WTC11 (cell line): ENCODE results near the gene PPFIBP2. TPM values are rescaled to one million over a fixed set of nuclear protein-coding genes. Genes with fewer than 3 reads are reported as not detected.

Experiments used
- ATAC-seq: fragments of 200-7000 bp; cut with Tn5 transposase; 2 replicates; pipeline ENCODE4 v1.10.0; 2021; ENCODE audit warnings: mild to moderate bottlenecking, moderate library complexity
- CTCF ChIA-PET: fragments of 300-600 bp; sonication (Branson Sonifier 250); formaldehyde crosslinking; loops from one replicate; lab custom pipeline; 2021; ENCODE audit warnings: antibody characterized with exemption; lab: Charles Lee
- POLR2A ChIA-PET: fragments of 350-600 bp; sonication (Branson Sonifier 250); formaldehyde crosslinking; loops from one replicate; lab custom pipeline; 2021; ENCODE audit warnings: antibody characterized with exemption; lab: Charles Lee
- DNase-seq: peaks from one replicate; pipeline ENCODE4 v3.0.0; 2021; ENCODE audit warnings: low spot score
- H3K27ac Mint-ChIP-seq: 2 replicates; pipeline ENCODE4 v1.8.0; 2021; ENCODE audit warnings: mixed read lengths
- H3K27me3 Mint-ChIP-seq: 2 replicates; pipeline ENCODE4 v1.8.0; 2021; ENCODE audit warnings: low read depth, mild to moderate bottlenecking, moderate library complexity, mixed read lengths
- H3K36me3 Mint-ChIP-seq: 2 replicates; pipeline ENCODE4 v1.8.0; 2021; ENCODE audit warnings: mixed read lengths
- H3K4me1 Mint-ChIP-seq: 2 replicates; pipeline ENCODE4 v1.8.0; 2022; ENCODE audit warnings: mixed read lengths
- H3K4me3 Mint-ChIP-seq: 2 replicates; pipeline ENCODE4 v1.8.0; 2021; ENCODE audit warnings: mild to moderate bottlenecking, moderate library complexity, mixed read lengths
- H3K9me3 Mint-ChIP-seq: 2 replicates; pipeline ENCODE4 v1.8.0; 2021; ENCODE audit warnings: mixed read lengths
- CREB1 ChIP-seq: sonication (generic); formaldehyde crosslinking; IDR thresholded peaks from 2 replicates; pipeline ENCODE4 v1.8.0; 2023; ENCODE audit warnings: mild to moderate bottlenecking, missing genetic modification reagents
- CREM ChIP-seq: sonication (generic); formaldehyde crosslinking; IDR thresholded peaks from 2 replicates; pipeline ENCODE4 v1.8.1; 2022; ENCODE audit warnings: mild to moderate bottlenecking, missing genetic modification reagents, moderate library complexity
- ETV6 ChIP-seq: sonication (generic); formaldehyde crosslinking; IDR thresholded peaks from 2 replicates; pipeline ENCODE4 v1.8.1; 2022; ENCODE audit warnings: mild to moderate bottlenecking, missing genetic modification reagents
- FOXP1 ChIP-seq: sonication (generic); formaldehyde crosslinking; IDR thresholded peaks from 2 replicates; pipeline ENCODE4 v1.8.0; 2022; ENCODE audit warnings: missing genetic modification reagents, mild to moderate bottlenecking, moderate library complexity, borderline replicate concordance
- GABPB1 ChIP-seq: sonication (generic); formaldehyde crosslinking; IDR thresholded peaks from 2 replicates; pipeline ENCODE4 v1.8.1; 2023; ENCODE audit warnings: mild to moderate bottlenecking, missing genetic modification reagents
- JUN ChIP-seq: sonication (generic); formaldehyde crosslinking; IDR thresholded peaks from 2 replicates; pipeline ENCODE4 v1.8.0; 2023; ENCODE audit warnings: mild to moderate bottlenecking, missing genetic modification reagents
- KAT7 ChIP-seq: sonication (generic); formaldehyde crosslinking; IDR thresholded peaks from 2 replicates; pipeline ENCODE4 v1.8.1; 2023; ENCODE audit warnings: missing genetic modification reagents, mild to moderate bottlenecking, borderline replicate concordance
- NFATC4 ChIP-seq: fragments of 250-450 bp; sonication (Bioruptor Pico); IDR thresholded peaks from 2 replicates; pipeline ENCODE4 v1.9.0; 2021; ENCODE audit warnings: mild to moderate bottlenecking
- NFE2L1 ChIP-seq: sonication (generic); formaldehyde crosslinking; IDR thresholded peaks from 2 replicates; pipeline ENCODE4 v1.8.1; 2023; ENCODE audit warnings: missing genetic modification reagents
- NR1H2 ChIP-seq: sonication (generic); formaldehyde crosslinking; IDR thresholded peaks from 2 replicates; pipeline ENCODE4 v1.9.0; 2021; ENCODE audit warnings: mild to moderate bottlenecking, moderate library complexity, missing genetic modification reagents
- NR2C2 ChIP-seq: sonication (generic); formaldehyde crosslinking; IDR thresholded peaks from 2 replicates; pipeline ENCODE4 v1.8.0; 2022; ENCODE audit warnings: mild to moderate bottlenecking, missing genetic modification reagents
- RORB ChIP-seq: fragments of 250-450 bp; sonication (Bioruptor Pico); IDR thresholded peaks from 2 replicates; pipeline ENCODE4 v1.9.0; 2021; ENCODE audit warnings: mild to moderate bottlenecking
- SMAD4 ChIP-seq: sonication (generic); formaldehyde crosslinking; IDR thresholded peaks from 2 replicates; pipeline ENCODE4 v1.8.0; 2022; ENCODE audit warnings: mild to moderate bottlenecking, missing genetic modification reagents
- ZNF121 ChIP-seq: sonication (generic); formaldehyde crosslinking; IDR thresholded peaks from 2 replicates; pipeline ENCODE4 v1.8.0; 2023; ENCODE audit warnings: missing genetic modification reagents
- ZNF138 ChIP-seq: sonication (generic); formaldehyde crosslinking; conservative IDR thresholded peaks from 2 replicates; pipeline ENCODE4 v1.8.1; 2022; ENCODE audit warnings: mild to moderate bottlenecking, moderate library complexity, missing genetic modification reagents
- ZNF219 ChIP-seq: sonication (generic); formaldehyde crosslinking; IDR thresholded peaks from 2 replicates; pipeline ENCODE4 v1.8.0; 2023; ENCODE audit warnings: missing genetic modification reagents, mild to moderate bottlenecking, borderline replicate concordance
- ZNF396 ChIP-seq: fragments of 250-450 bp; sonication (Bioruptor Pico); IDR thresholded peaks from 2 replicates; pipeline ENCODE4 v1.8.0; 2021; ENCODE audit warnings: mild to moderate bottlenecking, moderate library complexity, borderline replicate concordance
- total RNA-seq: library from RNA; stranded (reverse); gene quantifications from 3 replicates; pipeline ENCODE4 v1.2.3, GENCODE V29; 2021
- TF ChIP-seq, protein P1 (sequence below): sonication (generic); formaldehyde crosslinking; IDR thresholded peaks from 2 replicates; pipeline ENCODE4 v1.8.1; 2023; ENCODE audit warnings: mild to moderate bottlenecking, missing genetic modification reagents, moderate library complexity
- TF ChIP-seq, protein P2 (sequence below): sonication (generic); formaldehyde crosslinking; IDR thresholded peaks from 2 replicates; pipeline ENCODE4 v1.8.1; 2022; ENCODE audit warnings: missing genetic modification reagents, borderline replicate concordance

PPFIBP2 gene
- total RNA-seq, 1 experiment from 2014 or later = 21.4 TPM

DNA sequence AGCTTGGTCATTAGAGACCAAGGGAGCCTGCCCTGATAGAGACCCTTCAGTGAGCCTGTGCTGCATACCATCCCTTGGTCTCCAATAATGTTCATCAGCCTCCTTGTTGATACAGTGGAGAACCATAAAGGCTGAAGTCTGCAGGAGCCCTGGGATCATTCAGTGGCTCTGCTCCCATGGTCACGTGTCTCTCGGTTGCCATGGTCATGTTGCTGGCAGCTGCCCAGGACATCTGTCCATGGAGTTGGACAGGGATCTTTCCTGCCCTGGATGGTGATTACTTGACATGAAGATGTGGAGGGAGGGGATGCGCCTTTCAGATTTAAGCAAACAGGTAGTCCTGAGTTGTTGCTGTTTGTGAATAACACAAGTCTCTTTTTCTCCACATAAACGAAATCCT lies 121.3 kb downstream of the PPFIBP2 start:
- POLR2A ChIA-PET = no interaction called here
- CTCF ChIA-PET = interaction anchor here (1.3 kb wide), 1 partner anchor 63 kb away, joined by 5 read pairs; no protein-coding TSS in a partner anchor
- no peak overlapping the region for H3K27ac Mint-ChIP-seq
- H3K4me3 Mint-ChIP-seq = no peak overlapping the region
- TF ChIP-seq NR1H2 (CRISPR knock-in tag) (no peak), ZNF121 (no peak), JUN (CRISPR knock-in tag) (no peak), CREB1 (CRISPR knock-in tag) (no peak), SMAD4 (CRISPR knock-in tag) (no peak), ZNF396 (CRISPR knock-in tag) (no peak)
- TF ChIP-seq, all 79 proteins: peak for 0
- H3K36me3 Mint-ChIP-seq = peaks cover 10% of the 10 kb centered on the region
- H3K27me3 Mint-ChIP-seq = no peaks in the 10 kb centered on the region
- H3K4me1 Mint-ChIP-seq = peaks cover 37% of the 10 kb centered on the region
- no peak for DNase-seq
- no peaks in the 10 kb centered on the region for H3K9me3 Mint-ChIP-seq
- no peak for ATAC-seq

DNA sequence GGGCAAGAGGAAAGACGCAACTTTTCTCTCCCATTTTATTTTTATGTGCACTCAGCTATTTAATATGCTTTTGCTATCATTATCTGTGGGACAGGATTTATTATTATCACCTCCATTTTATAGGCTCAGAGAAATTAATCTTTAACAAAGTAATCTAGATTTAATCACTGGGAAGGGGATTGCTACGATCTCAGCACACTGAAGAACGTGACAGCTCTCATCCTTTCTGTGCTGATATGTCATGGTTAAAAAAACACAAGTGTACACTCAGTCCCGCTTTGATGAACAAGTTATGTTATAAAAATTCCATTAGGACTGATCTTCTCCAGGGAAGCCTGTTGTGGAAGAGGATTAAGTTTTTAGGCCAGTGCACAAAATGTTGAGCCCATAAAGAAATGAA lies 121.9 kb downstream of the PPFIBP2 start:
- TF ChIP-seq, protein P1, sequence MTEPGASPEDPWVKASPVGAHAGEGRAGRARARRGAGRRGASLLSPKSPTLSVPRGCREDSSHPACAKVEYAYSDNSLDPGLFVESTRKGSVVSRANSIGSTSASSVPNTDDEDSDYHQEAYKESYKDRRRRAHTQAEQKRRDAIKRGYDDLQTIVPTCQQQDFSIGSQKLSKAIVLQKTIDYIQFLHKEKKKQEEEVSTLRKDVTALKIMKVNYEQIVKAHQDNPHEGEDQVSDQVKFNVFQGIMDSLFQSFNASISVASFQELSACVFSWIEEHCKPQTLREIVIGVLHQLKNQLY = no peak
- no peak for TF ChIP-seq CREM (CRISPR knock-in tag)
- TF ChIP-seq, protein P2, sequence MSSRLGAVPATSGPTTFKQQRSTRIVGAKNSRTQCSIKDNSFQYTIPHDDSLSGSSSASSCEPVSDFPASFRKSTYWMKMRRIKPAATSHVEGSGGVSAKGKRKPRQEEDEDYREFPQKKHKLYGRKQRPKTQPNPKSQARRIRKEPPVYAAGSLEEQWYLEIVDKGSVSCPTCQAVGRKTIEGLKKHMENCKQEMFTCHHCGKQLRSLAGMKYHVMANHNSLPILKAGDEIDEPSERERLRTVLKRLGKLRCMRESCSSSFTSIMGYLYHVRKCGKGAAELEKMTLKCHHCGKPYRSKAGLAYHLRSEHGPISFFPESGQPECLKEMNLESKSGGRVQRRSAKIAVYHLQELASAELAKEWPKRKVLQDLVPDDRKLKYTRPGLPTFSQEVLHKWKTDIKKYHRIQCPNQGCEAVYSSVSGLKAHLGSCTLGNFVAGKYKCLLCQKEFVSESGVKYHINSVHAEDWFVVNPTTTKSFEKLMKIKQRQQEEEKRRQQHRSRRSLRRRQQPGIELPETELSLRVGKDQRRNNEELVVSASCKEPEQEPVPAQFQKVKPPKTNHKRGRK (CRISPR knock-in tag) = no peak
- Mint-ChIP-seq H3K27me3 (no peaks in the 10 kb centered on the region), H3K4me3 (no peak overlapping the region), H3K9me3 (no peaks in the 10 kb centered on the region), H3K36me3 (peaks cover 10% of the 10 kb centered on the region), H3K27ac (no peak overlapping the region), H3K4me1 (peaks cover 41% of the 10 kb centered on the region)
- ChIA-PET CTCF (interaction anchor here (1.0 to 1.3 kb wide), 2 partner anchors 22 to 64 kb away, joined by 4 to 5 read pairs; no protein-coding TSS in a partner anchor), POLR2A (no interaction called here)
- ATAC-seq (no peak), DNase-seq (no peak)

DNA sequence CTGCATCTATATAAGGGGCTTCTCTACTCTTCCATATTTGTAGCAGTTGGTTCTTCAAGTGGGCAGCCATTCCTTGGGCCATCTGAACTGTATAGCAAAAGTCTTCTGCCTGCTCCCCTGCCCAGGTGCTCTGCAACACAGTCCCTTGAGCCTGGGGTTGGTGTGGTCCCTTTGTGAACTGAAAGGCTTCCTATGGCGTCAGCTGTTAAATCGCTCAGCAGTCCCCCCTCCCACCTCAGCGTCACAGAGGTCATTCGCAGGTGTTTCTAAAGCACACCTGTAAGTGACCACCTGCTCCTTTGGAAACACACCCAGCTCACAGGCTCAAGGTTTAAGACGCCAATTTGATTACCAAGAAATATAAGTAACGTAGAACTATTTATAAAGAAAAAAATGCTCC lies 122.6 kb downstream of the PPFIBP2 start:
- no peak for DNase-seq
- no peak for ATAC-seq
- Mint-ChIP-seq H3K9me3 (no peaks in the 10 kb centered on the region), H3K4me3 (no peak overlapping the region), H3K4me1 (peaks cover 42% of the 10 kb centered on the region), H3K27me3 (no peaks in the 10 kb centered on the region), H3K27ac (no peak overlapping the region), H3K36me3 (peaks cover 12% of the 10 kb centered on the region)
- POLR2A ChIA-PET = no interaction called here
- TF ChIP-seq, protein P1 = no peak
- TF ChIP-seq ZNF138 (CRISPR knock-in tag) (no peak), JUN (CRISPR knock-in tag) (no peak), NFE2L1 (CRISPR knock-in tag) (no peak), SMAD4 (CRISPR knock-in tag) (no peak), ETV6 (no peak), RORB (CRISPR knock-in tag) (no peak), FOXP1 (CRISPR knock-in tag) (no peak), NFATC4 (no peak), NR2C2 (CRISPR knock-in tag) (no peak), GABPB1 (no peak), ZNF219 (CRISPR knock-in tag) (no peak), KAT7 (CRISPR knock-in tag) (no peak)
- CTCF ChIA-PET = interaction anchor here (1.0 to 4.7 kb wide), 4 partner anchors 21 to 65 kb away, joined by 3 to 31 read pairs (median 4); no protein-coding TSS in a partner anchor
